Eye (tissue), 1 donor: ENCODE measurements around the gene EPB41L4A.

Source experiments
- DNase-seq: peaks from one replicate; pipeline ENCODE4 v3.0.0-alpha.2; 2015

EPB41L4A gene

DNA sequence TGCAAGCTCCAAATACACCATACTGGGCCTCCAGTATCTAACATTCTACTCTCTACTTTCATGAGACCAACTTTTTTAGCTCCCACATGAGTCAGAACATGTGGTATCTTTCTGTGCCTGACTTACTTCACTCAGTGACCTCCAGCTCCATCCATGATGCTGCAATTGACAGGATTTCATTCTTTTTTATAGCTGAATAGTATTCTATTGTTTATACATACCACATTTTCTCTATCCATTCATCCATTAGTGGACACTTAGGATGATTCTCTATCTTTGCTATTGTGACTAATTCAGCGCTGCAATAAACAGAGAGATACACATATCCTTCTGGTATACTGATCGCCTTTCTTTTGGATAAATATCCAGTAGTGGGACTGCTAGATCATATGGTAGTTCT is 68.5 kb downstream of the EPB41L4A start:
- no peak for DNase-seq

DNA sequence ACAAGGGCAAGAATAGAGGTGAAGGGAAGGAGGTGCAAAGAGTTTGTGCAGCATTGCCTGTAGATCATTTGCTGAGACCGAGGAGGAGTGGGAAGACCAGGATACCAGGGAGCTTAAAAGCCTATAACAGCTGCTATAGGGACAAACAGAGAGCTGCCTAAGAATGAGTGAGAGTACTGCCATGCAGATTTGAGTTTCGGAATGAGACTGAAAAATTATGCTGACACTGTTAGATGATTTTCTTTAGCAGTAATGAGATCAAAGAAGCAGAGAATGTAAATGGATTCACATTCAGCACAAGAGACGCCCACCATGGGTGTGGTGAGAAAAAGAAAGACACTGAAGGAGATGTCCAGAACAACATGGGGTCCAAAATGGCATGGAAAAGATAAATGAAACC is 69.7 kb downstream of the EPB41L4A start:
- no peak for DNase-seq

- no peak for DNase-seq
These were observed 70.2 kb downstream of the EPB41L4A start for GRCh38 chr5:112348915-112349314.

DNA sequence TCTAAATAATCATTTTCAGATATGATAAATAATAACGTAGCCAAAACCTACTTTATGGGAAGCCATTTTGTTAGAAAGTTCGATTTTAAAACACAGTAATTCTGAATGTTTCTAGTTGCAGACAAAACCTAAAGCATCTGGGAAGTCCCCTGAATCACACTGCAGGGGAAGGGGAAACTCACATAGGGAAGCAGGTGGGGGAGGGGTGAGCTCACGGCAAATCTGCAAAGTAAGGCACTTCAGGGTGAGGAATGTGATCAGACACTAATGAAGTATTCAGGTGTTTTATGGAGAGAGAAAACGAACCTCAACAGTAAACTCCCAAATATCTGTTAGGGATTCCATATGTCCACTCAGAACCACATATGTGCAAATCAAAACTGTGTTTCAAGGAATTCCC is 70.7 kb downstream of the EPB41L4A start:
- no peak for DNase-seq

- DNase-seq: no peak
These were observed 72.5 kb downstream of the EPB41L4A start for GRCh38 chr5:112346411-112347044.

GRCh38 chr5:112344540-112344939 is 74.5 kb downstream of the EPB41L4A start:
- no peak for DNase-seq

GRCh38 chr5:112342389-112342788 is 76.7 kb downstream of the EPB41L4A start:
- DNase-seq: peak; percentile 59

DNA sequence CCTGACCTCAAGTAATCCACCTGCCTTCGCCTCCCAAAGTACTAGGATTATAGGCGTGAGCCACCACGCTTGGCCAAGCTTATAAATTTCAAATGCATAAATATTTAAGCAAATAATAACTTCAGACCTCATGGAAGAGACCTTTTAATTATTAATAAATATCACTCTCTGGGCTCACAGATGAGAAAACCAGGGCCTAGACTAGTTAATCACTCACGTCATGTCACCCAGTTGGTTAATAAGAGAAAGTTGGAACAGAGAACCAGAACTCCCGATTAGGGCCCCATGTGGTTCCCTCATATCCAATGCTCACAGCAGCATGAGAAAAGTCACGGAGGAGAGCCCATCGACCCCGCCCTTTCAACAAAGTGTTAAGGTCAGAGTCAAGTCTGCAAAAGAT is 79.3 kb downstream of the EPB41L4A start:
- no peak for DNase-seq

DNA sequence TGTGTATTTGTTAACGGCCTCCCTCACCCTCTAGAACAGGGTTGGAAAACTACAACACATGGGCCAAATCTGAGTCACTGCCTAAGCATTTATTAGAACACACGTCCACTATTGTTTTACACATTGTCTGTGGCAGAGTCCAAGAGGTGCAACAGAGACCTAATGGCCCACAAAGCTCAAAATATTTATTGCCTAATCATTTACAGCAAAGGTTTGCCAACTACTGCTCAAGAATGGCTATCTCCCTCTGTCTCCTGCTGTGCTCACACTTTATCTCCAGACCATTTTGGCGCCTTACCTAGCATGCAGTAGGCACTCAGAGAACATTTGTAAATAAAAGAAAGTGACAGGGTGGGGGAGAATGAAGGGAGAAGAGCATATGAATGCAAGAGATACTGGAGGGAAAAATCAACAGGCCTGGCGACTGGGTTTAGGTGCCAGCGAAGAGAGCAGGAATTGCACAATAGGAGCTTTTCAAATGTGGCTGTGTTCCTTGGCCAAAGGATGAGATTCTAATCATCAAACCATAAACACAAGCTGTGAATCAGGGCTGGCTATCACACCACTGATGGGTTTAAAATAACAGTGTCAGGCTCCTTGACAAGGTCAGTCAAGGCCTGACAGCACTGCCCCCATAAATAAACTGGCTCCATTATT is 80.3 kb downstream of the EPB41L4A start:
- DNase-seq: no peak

DNA sequence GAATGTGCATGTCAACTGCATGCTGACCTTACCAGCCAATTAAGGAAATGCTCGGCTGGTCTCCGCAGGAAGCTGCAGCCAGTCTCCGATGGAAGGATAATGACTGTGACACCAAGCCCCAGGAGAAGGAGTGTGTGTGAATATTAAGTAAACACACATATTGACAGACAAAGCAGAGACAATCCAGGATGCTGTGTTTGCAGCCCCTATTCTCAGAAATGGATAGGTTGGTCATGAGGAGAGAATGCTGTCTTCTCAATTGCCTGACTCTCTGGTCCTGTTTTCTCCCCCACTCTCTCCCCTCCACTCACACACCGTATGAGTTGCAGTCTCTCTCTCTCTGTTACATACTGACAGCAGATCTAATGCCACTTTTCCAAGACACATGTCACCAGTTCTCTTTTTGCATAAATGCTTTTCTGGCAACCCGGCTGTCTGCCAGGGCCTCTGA is 85.7 kb downstream of the EPB41L4A start:
- peak; percentile 67 for DNase-seq

- no peak for DNase-seq
These were observed 87.2 kb downstream of the EPB41L4A start for GRCh38 chr5:112331892-112332291.

DNA sequence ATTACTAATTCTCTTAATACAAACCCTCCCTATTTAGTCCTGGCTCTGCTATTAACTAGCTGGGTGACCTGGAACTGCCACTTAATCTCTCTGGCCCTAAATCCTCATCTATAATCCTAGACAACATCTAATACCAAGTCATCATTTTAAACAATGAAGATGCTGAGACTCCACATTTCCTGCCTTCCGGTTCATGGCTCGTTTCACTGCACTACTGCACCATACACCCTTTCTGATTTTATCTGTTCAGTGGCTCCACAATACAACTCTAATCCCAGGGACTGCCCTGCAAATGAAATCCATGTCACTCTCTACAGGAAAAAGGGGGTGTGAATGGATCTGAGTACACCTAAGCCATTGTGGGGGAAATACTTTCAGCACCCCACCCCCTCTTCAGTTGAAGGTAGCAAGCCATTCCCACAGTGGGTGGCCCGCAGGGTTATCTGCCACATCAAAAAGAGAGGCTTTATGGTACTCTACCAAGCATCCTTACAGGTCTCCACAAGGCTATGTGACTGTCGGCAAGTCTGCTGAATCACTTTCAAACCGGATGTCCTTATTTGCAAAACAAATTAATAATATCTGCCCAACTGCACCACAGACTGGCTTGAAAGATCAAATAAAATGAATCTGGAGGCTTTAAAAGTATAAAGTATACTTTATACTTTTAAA is 89.5 kb downstream of the EPB41L4A start:
- peak; percentile 16 for DNase-seq

GRCh38 chr5:112323166-112323565 is 95.9 kb downstream of the EPB41L4A start:
- no peak for DNase-seq

DNA sequence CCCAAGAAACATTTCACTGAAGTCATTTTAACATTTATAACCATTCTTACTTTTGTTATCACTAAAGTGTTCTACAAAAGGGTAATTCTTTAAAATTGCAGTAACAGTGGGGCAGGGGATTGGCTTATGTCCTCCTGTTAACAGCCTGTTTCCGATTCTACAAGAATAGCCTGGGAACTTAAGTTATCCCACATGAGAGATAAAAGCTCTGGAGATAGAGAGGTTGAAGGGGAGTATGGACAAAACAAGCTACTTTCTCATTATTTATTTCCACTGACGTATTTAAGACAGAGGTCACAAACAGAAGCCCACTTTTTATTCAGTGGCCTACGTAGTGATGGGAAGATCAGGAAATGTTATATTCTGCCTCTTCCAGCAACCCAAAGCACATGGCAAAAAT is 98.7 kb downstream of the EPB41L4A start:
- DNase-seq: no peak

DNA sequence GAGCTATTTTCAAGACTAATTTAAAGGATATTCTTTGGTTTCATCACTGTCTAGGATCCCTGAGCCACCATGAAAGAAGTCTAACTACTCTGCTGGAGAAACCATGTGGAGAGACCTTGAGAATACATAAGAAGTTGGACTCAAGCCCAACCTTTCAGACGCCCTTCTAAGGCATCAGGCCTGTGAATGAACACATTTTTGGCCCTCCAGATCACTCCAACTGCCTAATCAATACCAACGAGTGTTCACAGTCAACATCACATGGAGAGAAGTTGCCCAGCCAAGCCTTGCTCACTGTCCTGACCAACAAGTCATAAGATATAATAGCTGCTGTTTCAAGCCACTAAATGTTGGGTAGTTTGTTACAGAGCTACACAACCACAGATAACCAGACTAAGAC is 100.7 kb downstream of the EPB41L4A start:
- DNase-seq: no peak

DNA sequence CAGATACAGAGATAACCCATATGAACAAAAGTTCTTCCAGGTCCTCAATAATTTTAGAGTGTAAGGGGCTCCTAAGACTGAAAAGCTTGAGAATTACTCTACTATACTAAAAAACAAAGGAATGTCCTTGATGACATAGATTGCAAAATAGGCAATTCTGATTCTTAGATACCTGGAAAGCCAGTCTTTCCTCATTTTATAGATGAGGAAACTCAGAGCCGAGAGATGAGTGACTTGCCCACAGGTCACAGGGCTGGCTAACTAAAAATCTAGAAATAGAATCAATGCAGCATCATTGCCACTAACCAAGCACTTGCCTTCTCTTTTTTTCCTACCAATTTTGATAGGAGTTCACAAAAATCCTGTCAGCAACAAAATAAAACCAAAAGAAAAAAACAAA is 101.2 kb downstream of the EPB41L4A start:
- DNase-seq: no peak

- DNase-seq: no peak
These were observed 102.3 kb downstream of the EPB41L4A start for GRCh38 chr5:112316731-112317130.

DNA sequence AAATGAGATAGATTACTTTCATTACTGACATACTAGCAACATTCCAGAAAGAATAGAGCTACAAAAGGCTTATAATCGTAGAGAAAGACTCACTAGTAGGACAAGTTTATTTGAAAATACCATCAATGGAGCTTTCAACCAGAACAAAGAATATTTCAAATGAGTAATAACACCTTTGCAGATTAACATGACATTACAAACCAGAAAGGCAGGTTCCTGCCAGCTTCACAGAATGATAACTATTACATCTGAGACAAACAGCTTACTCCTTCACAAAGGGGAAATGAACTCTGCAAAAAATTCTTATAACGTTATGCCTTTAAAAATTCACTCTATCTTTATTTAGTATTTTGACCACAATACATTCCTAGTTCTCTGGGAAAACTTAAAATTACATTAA is 103.1 kb downstream of the EPB41L4A start:
- DNase-seq: no peak

DNA sequence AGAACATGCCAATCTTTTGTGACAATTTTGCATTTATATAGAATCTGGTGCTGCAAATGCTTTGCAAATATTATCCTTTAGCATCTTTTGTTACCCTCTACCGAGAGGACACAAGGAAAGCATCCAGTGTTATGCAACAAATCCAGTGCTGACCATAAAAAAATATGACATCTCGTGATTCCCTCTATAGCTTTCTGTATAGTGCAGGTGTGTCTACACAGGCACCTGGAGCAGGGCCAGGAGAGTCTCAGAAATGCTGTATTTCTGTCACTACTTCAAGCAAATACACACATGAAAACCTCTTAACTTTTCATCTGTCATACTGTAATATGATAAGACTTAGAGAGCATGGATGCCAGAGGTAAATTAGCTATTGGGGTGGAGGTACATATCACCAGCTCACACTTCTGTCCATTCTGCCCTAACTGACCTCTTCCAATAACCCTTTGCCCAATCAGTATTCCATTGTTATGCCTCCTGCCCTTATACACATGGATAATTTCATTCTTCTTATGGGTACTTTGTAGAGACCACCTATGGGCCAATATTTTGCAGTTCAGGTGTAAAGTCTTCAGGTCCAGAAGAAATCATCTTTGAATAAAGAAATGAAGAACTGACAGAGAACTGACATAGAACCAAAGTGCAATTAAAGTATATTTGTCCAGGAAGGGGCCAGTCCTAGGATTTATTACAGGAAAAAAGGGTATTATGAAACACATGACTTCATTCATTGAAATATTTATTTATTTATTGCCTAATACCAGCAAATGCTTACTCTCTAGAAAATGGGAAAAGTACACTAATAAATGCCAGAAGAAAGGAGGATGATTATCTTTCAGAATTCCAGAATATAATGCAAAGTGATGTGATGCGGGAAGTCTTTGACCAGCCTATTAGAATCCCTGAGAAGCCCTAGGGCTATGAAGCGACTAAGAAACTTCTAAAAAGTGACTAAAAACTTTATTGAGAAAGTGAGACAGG is 106.5 kb downstream of the EPB41L4A start:
- no peak for DNase-seq

DNA sequence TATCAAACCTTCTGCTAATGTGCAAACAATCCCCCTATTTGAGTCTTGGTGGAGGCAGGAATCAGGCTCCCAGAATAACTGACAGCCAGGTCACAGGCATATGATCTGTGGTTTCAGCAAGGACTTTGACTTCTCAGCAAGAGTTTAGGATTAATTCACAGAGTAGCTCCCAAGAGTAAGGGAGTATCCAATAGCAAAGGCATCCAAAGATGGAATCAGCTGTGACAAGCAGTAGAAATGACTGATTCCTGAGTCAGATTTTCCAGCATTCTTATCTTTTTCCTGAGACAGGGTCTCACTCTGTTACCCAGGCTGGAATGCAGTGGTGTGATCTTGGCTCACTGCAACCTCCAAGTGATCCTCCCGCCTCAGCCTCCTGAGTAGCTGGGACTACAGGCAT is 108.3 kb downstream of the EPB41L4A start:
- DNase-seq: no peak

DNA sequence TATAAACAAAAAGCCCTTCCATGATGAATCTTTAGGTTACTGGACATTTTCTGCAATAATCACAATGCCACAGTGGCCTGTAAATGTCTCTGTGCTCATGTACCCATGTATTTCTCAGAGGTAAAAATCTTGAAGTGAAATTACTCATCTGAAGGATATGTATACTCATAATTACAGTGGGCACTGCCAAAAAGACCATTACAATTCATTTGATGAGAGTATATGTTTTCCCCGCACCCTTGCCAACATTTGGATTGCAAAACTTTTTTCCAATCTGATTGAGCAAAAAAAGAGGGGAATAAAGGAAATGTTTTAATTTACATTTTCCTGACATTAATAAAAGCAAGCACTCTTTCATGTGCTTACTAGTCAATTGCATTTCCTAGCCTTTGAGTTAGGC is 110.5 kb downstream of the EPB41L4A start:
- DNase-seq: no peak

GRCh38 chr5:112306956-112307355 is 112.1 kb downstream of the EPB41L4A start:
- no peak for DNase-seq

DNA sequence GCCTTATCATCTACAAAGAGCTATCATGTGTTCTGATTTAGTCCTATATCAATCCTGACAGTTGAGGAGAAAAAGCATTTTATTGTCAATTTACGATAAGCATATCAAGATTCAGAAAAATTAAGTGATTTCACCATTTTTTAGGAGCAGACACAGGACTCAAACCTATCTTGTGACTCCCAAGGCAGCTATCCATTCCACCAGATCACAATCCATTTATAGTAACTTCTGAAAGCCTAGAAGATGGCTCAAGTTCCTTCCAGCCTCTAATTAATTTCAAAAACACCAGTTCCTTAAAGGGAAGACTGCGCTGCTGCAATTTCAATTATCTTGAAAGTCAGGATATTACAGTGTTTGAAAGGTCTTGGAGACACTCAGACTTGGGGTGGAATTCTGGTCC is 114.3 kb downstream of the EPB41L4A start:
- DNase-seq: no peak
